ENCODE measurements around the gene NGFR.

The NGFR gene

GRCh38 chr17:49466436-49466835 lies 28.7 kb upstream of the NGFR start:
- no peaks in the 10 kb centered on the region for H3K9me3 ChIP-seq (ENCODE audit: control insufficient read depth, insufficient read depth, low read depth, low read length)
- CTCF ChIA-PET, result no interaction called here
- no peak overlapping the region for H3K27ac ChIP-seq (ENCODE audit: extremely low read depth, low read depth, low read length)
- H3K4me1 ChIP-seq (ENCODE audit: control insufficient read depth, insufficient read depth, low read length), result no peaks in the 10 kb centered on the region
- H3K36me3 ChIP-seq (ENCODE audit: control insufficient read depth in 2 of 2, insufficient read depth in 1 of 2, low read length in 2 of 2), result no peaks in the 10 kb centered on the region
- POLR2A ChIA-PET, result no interaction called here
- no peak overlapping the region for H3K4me3 ChIP-seq (ENCODE audit: low read depth, low read length)
- TF ChIP-seq SP3 (tag by site-specific recombination; IDR thresholded peaks at IDR 0.05) (no peak), ZNF248 (tag by site-specific recombination; IDR thresholded peaks at IDR 0.05) (no peak), ZNF341 (tag by site-specific recombination; IDR thresholded peaks at IDR 0.05; ENCODE audit: low read depth) (no peak), ZNF624 (tag by site-specific recombination; IDR thresholded peaks at IDR 0.05) (no peak), ZNF514 (tag by site-specific recombination; IDR thresholded peaks at IDR 0.05) (no peak), ZBTB48 (tag by site-specific recombination; IDR thresholded peaks at IDR 0.05) (no peak), BCL6B (tag by site-specific recombination; IDR thresholded peaks at IDR 0.05) (no peak), ZBTB49 (tag by site-specific recombination; IDR thresholded peaks at IDR 0.05; ENCODE audit: low read depth) (no peak), ZNF626 (tag by site-specific recombination; IDR thresholded peaks at IDR 0.05) (no peak), ZBTB21 (tag by site-specific recombination; IDR thresholded peaks at IDR 0.05) (no peak), ZNF830 (tag by site-specific recombination; IDR thresholded peaks at IDR 0.05; ENCODE audit: low read depth) (no peak), ZNF747 (tag by site-specific recombination; IDR thresholded peaks at IDR 0.05) (no peak), ZBTB7A (tag by site-specific recombination; IDR thresholded peaks at IDR 0.05; ENCODE audit: low read depth) (no peak)
- TF ChIP-seq, protein P1, sequence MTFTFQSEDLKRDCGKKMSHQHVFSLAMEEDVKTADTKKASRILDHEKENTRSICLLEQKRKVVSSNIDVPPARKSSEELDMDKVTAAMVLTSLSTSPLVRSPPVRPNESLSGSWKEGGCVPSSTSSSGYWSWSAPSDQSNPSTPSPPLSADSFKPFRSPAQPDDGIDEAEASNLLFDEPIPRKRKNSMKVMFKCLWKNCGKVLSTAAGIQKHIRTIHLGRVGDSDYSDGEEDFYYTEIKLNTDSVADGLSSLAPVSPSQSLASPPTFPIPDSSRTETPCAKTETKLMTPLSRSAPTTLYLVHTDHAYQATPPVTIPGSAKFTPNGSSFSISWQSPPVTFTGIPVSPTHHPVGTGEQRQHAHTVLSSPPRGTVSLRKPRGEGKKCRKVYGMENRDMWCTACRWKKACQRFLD (tag by site-specific recombination; IDR thresholded peaks at IDR 0.05), result no peak

DNA sequence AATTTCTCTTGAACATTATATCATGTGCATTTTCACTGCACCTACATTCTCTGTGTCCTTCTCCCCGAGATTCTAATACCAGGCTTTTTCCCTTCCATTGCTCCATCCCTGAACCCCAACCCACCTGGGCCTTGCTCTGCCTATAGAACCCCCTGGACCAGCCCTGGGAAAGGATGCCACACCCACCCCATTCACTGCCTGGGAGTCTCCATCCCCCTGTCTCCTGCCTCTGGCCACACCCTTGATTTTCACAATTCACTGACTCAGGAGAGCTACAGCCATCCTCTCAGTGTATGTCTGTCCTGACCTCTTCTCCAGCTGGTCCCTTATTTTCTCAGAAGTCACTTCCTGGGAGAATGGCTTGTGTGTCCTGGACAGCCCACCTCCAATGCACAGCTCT lies 27.9 kb upstream of the NGFR start:
- Histone ChIP-seq H3K36me3 (ENCODE audit: control insufficient read depth in 2 of 2, insufficient read depth in 1 of 2, low read length in 2 of 2) (no peaks in the 10 kb centered on the region), H3K27ac (ENCODE audit: extremely low read depth, low read depth, low read length) (no peak overlapping the region), H3K4me1 (ENCODE audit: control insufficient read depth, insufficient read depth, low read length) (no peaks in the 10 kb centered on the region), H3K4me3 (ENCODE audit: low read depth, low read length) (no peak overlapping the region), H3K9me3 (ENCODE audit: control insufficient read depth, insufficient read depth, low read depth, low read length) (no peaks in the 10 kb centered on the region)
- POLR2A ChIA-PET, result no interaction called here
- CTCF ChIA-PET, result interaction anchor here (0.6 to 1.6 kb wide), 2 partner anchors 32 to 90 kb away, joined by 3 to 9 read pairs; no protein-coding TSS in a partner anchor
- no peak for TF ChIP-seq ZNF776 (tag by site-specific recombination; IDR thresholded peaks at IDR 0.05; ENCODE audit: borderline replicate concordance)
- peak; percentile 61 for TF ChIP-seq KLF1 (tag by site-specific recombination; IDR thresholded peaks at IDR 0.05)

- ChIA-PET CTCF (interaction anchor here (0.6 to 1.5 kb wide), 3 partner anchors 53 to 792 kb away, joined by 3 to 5 read pairs (median 4); no protein-coding TSS in a partner anchor), POLR2A (interaction anchor here (0.7 kb wide), 1 partner anchor 54 kb away, joined by 3 read pairs; the partner anchor contains the start of gene PHB1)
These were observed 26.2 kb upstream of the NGFR start for GRCh38 chr17:49468811-49469385.

More at GRCh38 chr17:49468811-49469385, 26.2 kb upstream of the NGFR start:
- no peak overlapping the region for H3K4me3 ChIP-seq (ENCODE audit: low read depth, low read length)
- TF ChIP-seq ZBTB17 (tag by site-specific recombination; IDR thresholded peaks at IDR 0.05) (0 out of 2 replicates have a peak, but pooled peaks have one; percentile 19), ZNF324 (tag by site-specific recombination; IDR thresholded peaks at IDR 0.05) (no peak), ZNF391 (tag by site-specific recombination; IDR thresholded peaks at IDR 0.05; ENCODE audit: borderline replicate concordance, low read depth) (no peak), ZNF292 (tag by site-specific recombination; IDR thresholded peaks at IDR 0.05; ENCODE audit: borderline replicate concordance, low read depth) (no peak), ZNF138 (tag by site-specific recombination; IDR thresholded peaks at IDR 0.05; ENCODE audit: borderline replicate concordance) (no peak), ZBTB8A (tag by site-specific recombination; IDR thresholded peaks at IDR 0.05) (no peak)
- TF ChIP-seq, protein P2, sequence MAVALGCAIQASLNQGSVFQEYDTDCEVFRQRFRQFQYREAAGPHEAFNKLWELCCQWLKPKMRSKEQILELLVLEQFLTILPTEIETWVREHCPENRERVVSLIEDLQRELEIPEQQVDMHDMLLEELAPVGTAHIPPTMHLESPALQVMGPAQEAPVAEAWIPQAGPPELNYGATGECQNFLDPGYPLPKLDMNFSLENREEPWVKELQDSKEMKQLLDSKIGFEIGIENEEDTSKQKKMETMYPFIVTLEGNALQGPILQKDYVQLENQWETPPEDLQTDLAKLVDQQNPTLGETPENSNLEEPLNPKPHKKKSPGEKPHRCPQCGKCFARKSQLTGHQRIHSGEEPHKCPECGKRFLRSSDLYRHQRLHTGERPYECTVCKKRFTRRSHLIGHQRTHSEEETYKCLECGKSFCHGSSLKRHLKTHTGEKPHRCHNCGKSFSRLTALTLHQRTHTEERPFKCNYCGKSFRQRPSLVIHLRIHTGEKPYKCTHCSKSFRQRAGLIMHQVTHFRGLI (tag by site-specific recombination; IDR thresholded peaks at IDR 0.05), result peak; percentile 89; the same call in 1 of the 2 replicates
- TF ChIP-seq, protein P3, sequence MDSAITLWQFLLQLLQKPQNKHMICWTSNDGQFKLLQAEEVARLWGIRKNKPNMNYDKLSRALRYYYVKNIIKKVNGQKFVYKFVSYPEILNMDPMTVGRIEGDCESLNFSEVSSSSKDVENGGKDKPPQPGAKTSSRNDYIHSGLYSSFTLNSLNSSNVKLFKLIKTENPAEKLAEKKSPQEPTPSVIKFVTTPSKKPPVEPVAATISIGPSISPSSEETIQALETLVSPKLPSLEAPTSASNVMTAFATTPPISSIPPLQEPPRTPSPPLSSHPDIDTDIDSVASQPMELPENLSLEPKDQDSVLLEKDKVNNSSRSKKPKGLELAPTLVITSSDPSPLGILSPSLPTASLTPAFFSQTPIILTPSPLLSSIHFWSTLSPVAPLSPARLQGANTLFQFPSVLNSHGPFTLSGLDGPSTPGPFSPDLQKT (IDR thresholded peaks at IDR 0.05; ENCODE audit: borderline replicate concordance, low read depth, low read length), result no peak
- no peaks in the 10 kb centered on the region for H3K4me1 ChIP-seq (ENCODE audit: control insufficient read depth, insufficient read depth, low read length)
- no peaks in the 10 kb centered on the region for H3K36me3 ChIP-seq (ENCODE audit: control insufficient read depth in 2 of 2, insufficient read depth in 1 of 2, low read length in 2 of 2)
- no peaks in the 10 kb centered on the region for H3K9me3 ChIP-seq (ENCODE audit: control insufficient read depth, insufficient read depth, low read depth, low read length)
- no peak overlapping the region for H3K27ac ChIP-seq (ENCODE audit: extremely low read depth, low read depth, low read length)

Measured in HEK293 (cell line).